KMS-11 (cell line): Measurements from ENCODE around the gene DNAJC16.
"Not testable (repeated sequence)": the region's sequence is repeated elsewhere in the genome, so short reads cannot be mapped to it uniquely, and the experiment has no call there.

ENCODE experiments used
- H2AFZ ChIP-seq: fragments of 200-600 bp; sonication (generic); 2 replicates; pipeline ENCODE4 v1.6.1; 2016; ENCODE audit warnings: antibody characterized with exemption, mixed run types, low read depth
- H3K27ac ChIP-seq: fragments of 200-600 bp; sonication (generic); 2 replicates; pipeline ENCODE4 v1.6.1; 2016; ENCODE audit warnings: mild to moderate bottlenecking, mixed run types
- H3K27me3 ChIP-seq: fragments of 200-600 bp; sonication (generic); 2 replicates; pipeline ENCODE4 v1.6.1; 2017; ENCODE audit warnings: mild to moderate bottlenecking, low read depth, mixed run types, moderate library complexity; ENCODE audit not compliant: insufficient read depth
- H3K36me3 ChIP-seq: fragments of 200-600 bp; sonication (generic); 2 replicates; pipeline ENCODE4 v1.6.1; 2017; ENCODE audit warnings: mild to moderate bottlenecking, mixed run types; ENCODE audit not compliant: insufficient read depth
- H3K4me1 ChIP-seq: fragments of 200-600 bp; sonication (generic); 2 replicates; pipeline ENCODE4 v1.6.1; 2016; ENCODE audit warnings: mild to moderate bottlenecking, low read depth, mixed run types; ENCODE audit not compliant: poor library complexity, severe bottlenecking
- H3K4me2 ChIP-seq: fragments of 200-600 bp; sonication (generic); 2 replicates; pipeline ENCODE4 v1.7.0; 2016; ENCODE audit warnings: mild to moderate bottlenecking, mixed run types
- H3K4me3 ChIP-seq: fragments of 200-600 bp; sonication (generic); IDR thresholded peaks from 2 replicates; pipeline ENCODE4 v1.6.1; 2017; ENCODE audit warnings: low read depth, low read length, mixed read lengths; ENCODE audit not compliant: insufficient read depth
- H3K79me2 ChIP-seq: fragments of 200-600 bp; sonication (generic); 2 replicates; pipeline ENCODE4 v1.6.1; 2016; ENCODE audit warnings: low read depth, mixed run types; ENCODE audit not compliant: insufficient read depth
- H3K9ac ChIP-seq: fragments of 200-600 bp; sonication (generic); 2 replicates; pipeline ENCODE4 v1.6.1; 2016; ENCODE audit warnings: mild to moderate bottlenecking, mixed run types
- H4K20me1 ChIP-seq: fragments of 200-600 bp; sonication (generic); 2 replicates; pipeline ENCODE4 v1.6.1; 2016; ENCODE audit warnings: mild to moderate bottlenecking, mixed run types; ENCODE audit not compliant: insufficient read depth
- TF ChIP-seq, protein P1 (sequence below): fragments of 200-600 bp; sonication (generic); conservative IDR thresholded peaks from 2 replicates; pipeline ENCODE4 v1.6.1; 2017; ENCODE audit warnings: low read depth, mild to moderate bottlenecking, antibody characterized with exemption, low read length, moderate library complexity, mixed read lengths

DNAJC16 gene

GRCh38 chr1:15603050-15603965 lies 76.7 kb downstream of the DNAJC16 start:
- peak overlapping the region; percentile 93 for H2AFZ ChIP-seq
- H3K9ac ChIP-seq: peak overlapping the region; percentile 83
- TF ChIP-seq, protein P1, sequence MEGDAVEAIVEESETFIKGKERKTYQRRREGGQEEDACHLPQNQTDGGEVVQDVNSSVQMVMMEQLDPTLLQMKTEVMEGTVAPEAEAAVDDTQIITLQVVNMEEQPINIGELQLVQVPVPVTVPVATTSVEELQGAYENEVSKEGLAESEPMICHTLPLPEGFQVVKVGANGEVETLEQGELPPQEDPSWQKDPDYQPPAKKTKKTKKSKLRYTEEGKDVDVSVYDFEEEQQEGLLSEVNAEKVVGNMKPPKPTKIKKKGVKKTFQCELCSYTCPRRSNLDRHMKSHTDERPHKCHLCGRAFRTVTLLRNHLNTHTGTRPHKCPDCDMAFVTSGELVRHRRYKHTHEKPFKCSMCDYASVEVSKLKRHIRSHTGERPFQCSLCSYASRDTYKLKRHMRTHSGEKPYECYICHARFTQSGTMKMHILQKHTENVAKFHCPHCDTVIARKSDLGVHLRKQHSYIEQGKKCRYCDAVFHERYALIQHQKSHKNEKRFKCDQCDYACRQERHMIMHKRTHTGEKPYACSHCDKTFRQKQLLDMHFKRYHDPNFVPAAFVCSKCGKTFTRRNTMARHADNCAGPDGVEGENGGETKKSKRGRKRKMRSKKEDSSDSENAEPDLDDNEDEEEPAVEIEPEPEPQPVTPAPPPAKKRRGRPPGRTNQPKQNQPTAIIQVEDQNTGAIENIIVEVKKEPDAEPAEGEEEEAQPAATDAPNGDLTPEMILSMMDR: no peak

GRCh38 chr1:15603966-15604282 lies 77.3 kb downstream of the DNAJC16 start:
- H3K79me2 ChIP-seq, H3K27me3 ChIP-seq, H4K20me1 ChIP-seq, H3K36me3 ChIP-seq: not testable (repeated sequence)
- Histone ChIP-seq H3K9ac (peak overlapping the region; percentile 83; the same call in 1 of the 2 replicates), H3K4me2 (peak overlapping the region; percentile 68), H2AFZ (peak overlapping the region; percentile 93), H3K27ac (peak overlapping the region; percentile 87), H3K4me3 (peak overlapping the region; percentile 15), H3K4me1 (peaks cover 13% of the 10 kb centered on the region)

More at GRCh38 chr1:15603050-15603965, 76.7 kb downstream of the DNAJC16 start:
- H3K4me2 ChIP-seq: peak overlapping the region; percentile 99
- peak overlapping the region; percentile 87 for H3K27ac ChIP-seq
- peak overlapping the region; percentile 92 for H3K4me3 ChIP-seq
- H3K79me2 ChIP-seq: no peaks in the 10 kb centered on the region
- no peaks in the 10 kb centered on the region for H3K27me3 ChIP-seq
- peaks cover 13% of the 10 kb centered on the region for H3K4me1 ChIP-seq
- no peaks in the 10 kb centered on the region for H4K20me1 ChIP-seq
- H3K36me3 ChIP-seq: no peaks in the 10 kb centered on the region

- Histone ChIP-seq H2AFZ (peak overlapping the region; percentile 93), H3K4me1 (peaks cover 13% of the 10 kb centered on the region), H3K4me2 (peak overlapping the region; percentile 68; the same call in 1 of the 2 replicates)
- H3K27ac ChIP-seq, H3K36me3 ChIP-seq, H3K79me2 ChIP-seq, H3K27me3 ChIP-seq, H3K9ac ChIP-seq, H3K4me3 ChIP-seq, H4K20me1 ChIP-seq: not testable (repeated sequence)
These were observed 77.8 kb downstream of the DNAJC16 start for GRCh38 chr1:15604400-15604799.

- Histone ChIP-seq H4K20me1 (no peaks in the 10 kb centered on the region), H2AFZ (no peak overlapping the region), H3K79me2 (no peaks in the 10 kb centered on the region), H3K4me2 (no peak overlapping the region), H3K27ac (no peak overlapping the region), H3K4me1 (peaks cover 13% of the 10 kb centered on the region), H3K4me3 (no peak overlapping the region), H3K9ac (no peak overlapping the region), H3K36me3 (no peaks in the 10 kb centered on the region), H3K27me3 (no peaks in the 10 kb centered on the region)
- TF ChIP-seq, protein P1: no peak
These were observed 79.0 kb downstream of the DNAJC16 start for GRCh38 chr1:15605398-15606383.

- Histone ChIP-seq H3K27me3 (no peaks in the 10 kb centered on the region), H3K79me2 (no peaks in the 10 kb centered on the region), H3K4me2 (no peak overlapping the region), H3K27ac (no peak overlapping the region), H4K20me1 (no peaks in the 10 kb centered on the region), H3K4me1 (no peaks in the 10 kb centered on the region), H3K9ac (no peak overlapping the region), H3K4me3 (no peak overlapping the region), H2AFZ (no peak overlapping the region), H3K36me3 (no peaks in the 10 kb centered on the region)
- TF ChIP-seq, protein P1: no peak
These were observed 83.0 kb downstream of the DNAJC16 start for GRCh38 chr1:15609631-15610030.
